Activated T-cell treated with anti-CD3 and anti-CD28 coated beads, Interleukin-2, amount 50 U/mL, for 4 hours (primary cell): ENCODE measurements around the gene NPDC1. TPM values are rescaled to one million over a fixed set of nuclear protein-coding genes. Genes with fewer than 3 reads are reported as not detected.

Experiments
- total RNA-seq, 3 donors: library from RNA; stranded (reverse); gene quantifications; one replicate each; pipeline ENCODE4 v1.2.1, GENCODE V29; 2021

NPDC1 gene
- total RNA-seq, 3 donors from 2014 or later, result 15.1 to 33.0 (median 23.2) TPM

Other genes starting within 250 kb of the NPDC1 start
- under 1 TPM in 1 of 3 donors, not detected in 2; 0.49 TPM for gene CCDC183, start 249.8 kb downstream of the NPDC1 start, total RNA-seq
- gene RABL6, start 238.2 kb downstream of the NPDC1 start, total RNA-seq, result 100 to 1,000 TPM in 2 of 3 donors, 10 to 100 TPM in 1; 90.6 to 103 (median 100) TPM
- 1 to 10 TPM; 1.5 to 2.2 (median 1.7) TPM for gene AJM1, start 203.7 kb downstream of the NPDC1 start, total RNA-seq
- 100 to 1,000 TPM; 112 to 120 (median 119) TPM for gene PHPT1, start 196.8 kb downstream of the NPDC1 start, total RNA-seq
- 10 to 100 TPM; 10.7 to 13.9 (median 11.0) TPM for gene MAMDC4, start 193.8 kb downstream of the NPDC1 start, total RNA-seq
- 100 to 1,000 TPM; 330 to 366 (median 351) TPM for gene EDF1, start 179.9 kb downstream of the NPDC1 start, total RNA-seq
- 10 to 100 TPM; 64.3 to 73.4 (median 68.8) TPM for gene TRAF2, start 159.7 kb downstream of the NPDC1 start, total RNA-seq
- 100 to 1,000 TPM in 1 of 3 donors, 10 to 100 TPM in 2; 84.0 to 112 (median 95.3) TPM for gene FBXW5, start 101.4 kb downstream of the NPDC1 start, total RNA-seq
- gene C8G, start 100.9 kb downstream of the NPDC1 start, total RNA-seq, result 1 to 10 TPM in 2 of 3 donors, under 1 TPM in 1; 0.94 to 1.4 (median 1.2) TPM
- 1 to 10 TPM in 1 of 3 donors, under 1 TPM in 2; 0.49 to 1.2 (median 0.58) TPM for gene LCN12, start 93.9 kb downstream of the NPDC1 start, total RNA-seq
- gene PTGDS, start 68.7 kb downstream of the NPDC1 start, total RNA-seq, result under 1 TPM in 2 of 3 donors, not detected in 1; 0.30 to 0.51 TPM
- not detected for gene LCNL1, start 63.2 kb downstream of the NPDC1 start, total RNA-seq
- 100 to 1,000 TPM; 106 to 126 (median 123) TPM for gene PAXX, start 53.8 kb downstream of the NPDC1 start, total RNA-seq
- under 1 TPM in 2 of 3 donors, not detected in 1; 0.18 to 0.54 TPM for gene CLIC3, start 49.6 kb downstream of the NPDC1 start, total RNA-seq
- 10 to 100 TPM in 2 of 3 donors, 1 to 10 TPM in 1; 9.1 to 15.3 (median 14.3) TPM for gene ABCA2, start 17.9 kb downstream of the NPDC1 start, total RNA-seq
- 1 to 10 TPM in 1 of 3 donors, under 1 TPM in 2; 0.74 to 2.4 (median 0.81) TPM for gene FUT7, start 14.1 kb downstream of the NPDC1 start, total RNA-seq
- gene ENTPD2, start 7.9 kb upstream of the NPDC1 start, total RNA-seq, result under 1 TPM in 1 of 3 donors, not detected in 2; 0.34 TPM
- gene SAPCD2, start 24.4 kb upstream of the NPDC1 start, total RNA-seq, result 1 to 10 TPM; 3.6 to 5.5 (median 4.6) TPM
- 1 to 10 TPM; 5.6 to 8.4 (median 7.8) TPM for gene UAP1L1, start 31.3 kb upstream of the NPDC1 start, total RNA-seq
- gene MAN1B1, start 40.8 kb upstream of the NPDC1 start, total RNA-seq, result 10 to 100 TPM; 30.7 to 34.0 (median 33.5) TPM
- gene DPP7, start 68.6 kb upstream of the NPDC1 start, total RNA-seq, result 100 to 1,000 TPM; 352 to 394 (median 392) TPM
- under 1 TPM in 2 of 3 donors, not detected in 1; 0.13 to 0.26 TPM for gene GRIN1, start 93.0 kb upstream of the NPDC1 start, total RNA-seq
- under 1 TPM in 1 of 3 donors, not detected in 2; 0.18 TPM for gene LRRC26, start 123.9 kb upstream of the NPDC1 start, total RNA-seq
- not detected for gene TMEM210, start 125.9 kb upstream of the NPDC1 start, total RNA-seq
- gene ANAPC2, start 142.4 kb upstream of the NPDC1 start, total RNA-seq, result 10 to 100 TPM; 71.9 to 86.3 (median 73.3) TPM
- gene SSNA1, start 142.5 kb upstream of the NPDC1 start, total RNA-seq, result 100 to 1,000 TPM; 144 to 156 (median 150) TPM
- gene TPRN, start 154.6 kb upstream of the NPDC1 start, total RNA-seq, result 10 to 100 TPM; 15.4 to 15.6 (median 15.5) TPM
- gene TMEM203, start 159.5 kb upstream of the NPDC1 start, total RNA-seq, result 10 to 100 TPM; 42.3 to 45.1 (median 44.4) TPM
- 10 to 100 TPM; 45.2 to 53.7 (median 50.5) TPM for gene NDOR1, start 159.5 kb upstream of the NPDC1 start, total RNA-seq
- gene RNF208, start 176.1 kb upstream of the NPDC1 start, total RNA-seq, result 1 to 10 TPM; 3.3 to 6.0 (median 4.4) TPM
- gene CYSRT1, start 179.0 kb upstream of the NPDC1 start, total RNA-seq, result under 1 TPM in 2 of 3 donors, not detected in 1; 0.46 to 0.50 TPM
- not detected for gene RNF224, start 181.3 kb upstream of the NPDC1 start, total RNA-seq
- gene SLC34A3, start 184.7 kb upstream of the NPDC1 start, total RNA-seq, result not detected
- 100 to 1,000 TPM; 345 to 383 (median 380) TPM for gene TUBB4B, start 195.1 kb upstream of the NPDC1 start, total RNA-seq
- gene STPG3, start 205.1 kb upstream of the NPDC1 start, total RNA-seq, result not detected
- 10 to 100 TPM; 72.0 to 81.1 (median 73.5) TPM for gene NELFB, start 209.2 kb upstream of the NPDC1 start, total RNA-seq
- 1 to 10 TPM; 3.2 to 4.0 (median 3.6) TPM for gene TOR4A, start 231.5 kb upstream of the NPDC1 start, total RNA-seq